H9 (cell line): Measurements from ENCODE around the gene ZNF124. TPM values are rescaled to one million over a fixed set of nuclear protein-coding genes. Genes with fewer than 3 reads are reported as not detected.

Experiments
- DNase-seq: peaks from one replicate; pipeline ENCODE4 v3.0.0-alpha.2; 2017
- H2AFZ ChIP-seq: one replicate; pipeline ENCODE4 v1.6.1; 2013; ENCODE audit warnings: mild to moderate bottlenecking, low read length, control low read depth, moderate library complexity
- H2AK5ac ChIP-seq: 2 replicates; pipeline ENCODE4 v1.6.1; 2013; ENCODE audit warnings: low read length, control low read depth, mixed read lengths; ENCODE audit not compliant: insufficient read length
- H2BK120ac ChIP-seq: one replicate; pipeline ENCODE4 v1.6.1; 2013; ENCODE audit warnings: low read depth, mild to moderate bottlenecking, low read length, control low read depth, inconsistent platforms; ENCODE audit not compliant: poor library complexity, severe bottlenecking
- H2BK12ac ChIP-seq: 2 replicates; pipeline ENCODE4 v1.6.1; 2013; ENCODE audit warnings: low read length, control low read depth, mixed read lengths, low read depth; ENCODE audit not compliant: insufficient read length
- H2BK15ac ChIP-seq: 2 replicates; pipeline ENCODE4 v1.6.1; 2013; ENCODE audit warnings: low read depth, low read length, control low read depth
- H2BK20ac ChIP-seq: one replicate; pipeline ENCODE4 v1.6.1; 2013; ENCODE audit warnings: low read depth, mild to moderate bottlenecking, low read length, control low read depth, inconsistent platforms; ENCODE audit not compliant: poor library complexity, severe bottlenecking
- H2BK5ac ChIP-seq: 2 replicates; pipeline ENCODE4 v1.6.1; 2013; ENCODE audit warnings: low read length, control low read depth, mixed read lengths; ENCODE audit not compliant: insufficient read length
- H3K14ac ChIP-seq: 2 replicates; pipeline ENCODE4 v1.6.1; 2013; ENCODE audit warnings: low read length, control low read depth; ENCODE audit not compliant: insufficient read depth
- H3K18ac ChIP-seq: 2 replicates; pipeline ENCODE4 v1.6.1; 2013; ENCODE audit warnings: low read depth, mild to moderate bottlenecking, mixed read lengths, low read length, control low read depth; ENCODE audit not compliant: insufficient read length
- H3K23ac ChIP-seq: 2 replicates; pipeline ENCODE4 v1.6.1; 2013; ENCODE audit warnings: low read length, control low read depth, mixed read lengths, low read depth; ENCODE audit not compliant: insufficient read length
- H3K23me2 ChIP-seq: 2 replicates; pipeline ENCODE4 v1.6.1; 2013; ENCODE audit warnings: low read depth, mild to moderate bottlenecking, mixed read lengths, low read length, control low read depth; ENCODE audit not compliant: insufficient read length, poor library complexity, severe bottlenecking
- H3K27ac ChIP-seq: 2 replicates; pipeline ENCODE4 v1.5.1; 2013; ENCODE audit warnings: low read length, control low read depth, mixed read lengths, low read depth; ENCODE audit not compliant: insufficient read length
- H3K27me3 ChIP-seq: 2 replicates; pipeline ENCODE4 v1.6.1; 2013; ENCODE audit warnings: low read length, control low read depth, inconsistent platforms; ENCODE audit not compliant: insufficient read depth
- H3K4ac ChIP-seq: 2 replicates; pipeline ENCODE4 v1.6.1; 2013; ENCODE audit warnings: low read depth, mild to moderate bottlenecking, control low read depth, inconsistent platforms, low read length, moderate library complexity
- H3K4me1 ChIP-seq: 2 replicates; pipeline ENCODE4 v1.6.1; 2013; ENCODE audit warnings: low read length, control low read depth, inconsistent platforms; ENCODE audit not compliant: insufficient read depth
- H3K4me2 ChIP-seq: 2 replicates; pipeline ENCODE4 v1.6.1; 2013; ENCODE audit warnings: low read length, control low read depth, mixed read lengths; ENCODE audit not compliant: insufficient read length, insufficient read depth
- H3K56ac ChIP-seq: 2 replicates; pipeline ENCODE4 v1.6.1; 2013; ENCODE audit warnings: low read depth, mild to moderate bottlenecking, mixed read lengths, low read length, control low read depth; ENCODE audit not compliant: insufficient read length
- H3K79me1 ChIP-seq: 2 replicates; pipeline ENCODE4 v1.6.1; 2013; ENCODE audit warnings: low read depth, mild to moderate bottlenecking, moderate library complexity, low read length, control low read depth, inconsistent platforms; ENCODE audit not compliant: insufficient read depth, poor library complexity, severe bottlenecking
- H3K79me2 ChIP-seq: 2 replicates; pipeline ENCODE4 v1.6.1; 2013; ENCODE audit warnings: low read length, control low read depth, inconsistent platforms; ENCODE audit not compliant: insufficient read depth
- H3K9ac ChIP-seq: 2 replicates; pipeline ENCODE4 v1.6.1; 2013; ENCODE audit warnings: low read length, control low read depth, mixed read lengths; ENCODE audit not compliant: insufficient read length; ENCODE audit errors: extremely low read depth
- H3K9me3 ChIP-seq: one replicate; pipeline ENCODE4 v1.6.1; 2013; ENCODE audit warnings: low read depth, low read length, inconsistent platforms; ENCODE audit not compliant: control insufficient read depth
- H3T11ph ChIP-seq: one replicate; pipeline ENCODE4 v1.6.1; 2013; ENCODE audit warnings: mild to moderate bottlenecking, low read length, control low read depth, inconsistent platforms
- H4K20me1 ChIP-seq: one replicate; pipeline ENCODE4 v1.6.1; 2013; ENCODE audit not compliant: control insufficient read depth, insufficient read length, insufficient read depth
- H4K5ac ChIP-seq: 2 replicates; pipeline ENCODE4 v1.6.1; 2013; ENCODE audit warnings: low read depth, mild to moderate bottlenecking, mixed read lengths, low read length, control low read depth; ENCODE audit not compliant: insufficient read length
- H4K8ac ChIP-seq: replicated peaks from 2 replicates; pipeline ENCODE4 v1.6.1; 2013; ENCODE audit warnings: low read length, control low read depth, mixed read lengths, low read depth; ENCODE audit not compliant: insufficient read length
- H4K91ac ChIP-seq: 2 replicates; pipeline ENCODE4 v1.6.1; 2013; ENCODE audit warnings: low read depth, mild to moderate bottlenecking, moderate library complexity, mixed read lengths, low read length, control low read depth; ENCODE audit not compliant: insufficient read length
- H3K27ac Mint-ChIP-seq, 3 experiments: 2 replicates in 2 of 3; 3 replicates in 1 of 3; pipeline ENCODE4 v1.8.0; 2020 to 2021; ENCODE audit warnings: mixed read lengths in 3 of 3, mild to moderate bottlenecking in 1 of 3, moderate library complexity in 1 of 3
- H3K27me3 Mint-ChIP-seq: 2 replicates; pipeline ENCODE4 v1.8.0; 2021; ENCODE audit warnings: low read depth, mild to moderate bottlenecking, moderate library complexity, mixed read lengths
- H3K36me3 Mint-ChIP-seq, 3 experiments: 2 replicates in 2 of 3; 3 replicates in 1 of 3; pipeline ENCODE4 v1.8.0; 2020 to 2021; ENCODE audit warnings: low read depth in 3 of 3, mixed read lengths in 3 of 3; ENCODE audit not compliant: insufficient read depth in 1 of 3
- H3K4me1 Mint-ChIP-seq, 2 experiments: 2 replicates each; pipeline ENCODE4 v1.8.0; 2020; ENCODE audit warnings: mixed read lengths in 2 of 2
- H3K4me3 Mint-ChIP-seq, 2 experiments: 2 replicates in 1 of 2; 3 replicates in 1 of 2; pipeline ENCODE4 v1.8.0; 2020 to 2021; ENCODE audit warnings: mild to moderate bottlenecking in 2 of 2, mixed read lengths in 2 of 2, moderate library complexity in 1 of 2
- H3K9me3 Mint-ChIP-seq, 2 experiments: 2 replicates in 1 of 2; 3 replicates in 1 of 2; pipeline ENCODE4 v1.8.0; 2020; ENCODE audit warnings: mild to moderate bottlenecking in 2 of 2, mixed read lengths in 2 of 2, moderate library complexity in 1 of 2
- WGBS: extraction: QIAGEN DNeasy Blood & Tissue Kit; methylation state at CpG from one replicate; pipeline ENCODE4 v1.1.7; 2013; ENCODE audit warnings: missing lambda C conversion rate, low lambda C conversion rate, mixed read lengths; ENCODE audit not compliant: insufficient read length; ENCODE audit errors: extremely low coverage; 5-methylcytosine and 5-hydroxymethylcytosine counted together
- total RNA-seq: library from RNA; stranded (reverse); gene quantifications from 2 replicates; pipeline ENCODE4 v1.2.1, GENCODE V29; 2021
- TF ChIP-seq, protein P1 (sequence below): fragments of 200-600 bp; sonication (generic); conservative IDR thresholded peaks from 3 replicates; pipeline ENCODE4 v1.8.0; 2021; ENCODE audit warnings: antibody characterized with exemption, mild to moderate bottlenecking

ZNF124 gene
- total RNA-seq, 1 experiment from 2014 or later: 50.6 TPM

DNA sequence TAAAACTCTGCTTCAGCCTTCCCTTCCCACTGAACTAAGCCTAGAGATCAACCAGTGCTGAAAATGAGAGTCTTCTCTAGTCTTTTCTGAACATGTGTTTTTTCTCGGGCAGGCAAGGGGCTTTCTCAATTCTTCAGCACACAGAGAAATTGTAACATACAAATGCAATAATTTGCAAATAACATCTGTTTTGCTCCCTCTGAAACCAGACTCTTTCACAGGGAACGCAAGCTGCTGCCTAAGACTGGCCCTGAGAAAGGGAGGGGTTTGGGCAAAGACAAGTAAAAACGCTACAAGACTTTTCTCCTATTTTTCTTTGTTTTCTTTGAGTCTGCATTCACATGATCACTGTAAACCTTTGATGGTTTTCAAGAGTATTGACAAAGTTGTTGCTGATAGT lies 44.4 kb upstream of the ZNF124 start:
- Histone ChIP-seq H3K79me2 (no peaks in the 10 kb centered on the region), H2AK5ac (no peak overlapping the region), H3K14ac (no peak overlapping the region), H3K79me1 (no peaks in the 10 kb centered on the region), H3K9me3 (no peaks in the 10 kb centered on the region), H3T11ph (no peak overlapping the region), H3K23ac (no peak overlapping the region), H3K18ac (no peak overlapping the region), H2BK15ac (no peak overlapping the region), H4K91ac (no peak overlapping the region), H2BK5ac (no peak overlapping the region), H3K27me3 (no peaks in the 10 kb centered on the region), H2BK20ac (no peak overlapping the region), H3K4me2 (no peak overlapping the region), H4K8ac (no peak overlapping the region), H2BK12ac (no peak overlapping the region), H2AFZ (peak overlapping the region; percentile 87), H3K4ac (no peak overlapping the region), H4K5ac (no peak overlapping the region), H3K4me1 (no peaks in the 10 kb centered on the region; the same call in 1 of the 2 replicates), H3K9ac (no peak overlapping the region), H3K27ac (no peak overlapping the region), H4K20me1 (no peaks in the 10 kb centered on the region), H3K56ac (no peak overlapping the region), H3K23me2 (no peaks in the 10 kb centered on the region), H2BK120ac (no peak overlapping the region)
- Mint-ChIP-seq H3K27me3 (peaks cover 3% of the 10 kb centered on the region; the same call in 1 of the 2 replicates), H3K4me1 (peaks cover 4 to 11% of the 10 kb centered on the region in 2 experiments; a peak in 3 of 4 replicates), H3K36me3 (peaks cover 0 to 2% (median under 1%) of the 10 kb centered on the region in 3 experiments; a peak in 2 of 7 replicates), H3K9me3 (peaks cover 11 to 14% of the 10 kb centered on the region in 2 experiments), H3K27ac (no peak overlapping the region), H3K4me3 (no peak overlapping the region)
- TF ChIP-seq, protein P1, sequence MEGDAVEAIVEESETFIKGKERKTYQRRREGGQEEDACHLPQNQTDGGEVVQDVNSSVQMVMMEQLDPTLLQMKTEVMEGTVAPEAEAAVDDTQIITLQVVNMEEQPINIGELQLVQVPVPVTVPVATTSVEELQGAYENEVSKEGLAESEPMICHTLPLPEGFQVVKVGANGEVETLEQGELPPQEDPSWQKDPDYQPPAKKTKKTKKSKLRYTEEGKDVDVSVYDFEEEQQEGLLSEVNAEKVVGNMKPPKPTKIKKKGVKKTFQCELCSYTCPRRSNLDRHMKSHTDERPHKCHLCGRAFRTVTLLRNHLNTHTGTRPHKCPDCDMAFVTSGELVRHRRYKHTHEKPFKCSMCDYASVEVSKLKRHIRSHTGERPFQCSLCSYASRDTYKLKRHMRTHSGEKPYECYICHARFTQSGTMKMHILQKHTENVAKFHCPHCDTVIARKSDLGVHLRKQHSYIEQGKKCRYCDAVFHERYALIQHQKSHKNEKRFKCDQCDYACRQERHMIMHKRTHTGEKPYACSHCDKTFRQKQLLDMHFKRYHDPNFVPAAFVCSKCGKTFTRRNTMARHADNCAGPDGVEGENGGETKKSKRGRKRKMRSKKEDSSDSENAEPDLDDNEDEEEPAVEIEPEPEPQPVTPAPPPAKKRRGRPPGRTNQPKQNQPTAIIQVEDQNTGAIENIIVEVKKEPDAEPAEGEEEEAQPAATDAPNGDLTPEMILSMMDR: no peak
- DNase-seq: no peak
- no CpG with 5 or more reads among the region's 3 CpGs for WGBS
